D721Med (cell line): ENCODE measurements around the gene NUP37.

Experiments
- DNase-seq: peaks from one replicate; pipeline ENCODE4 v3.0.0; 2011; ENCODE audit warnings: low spot score; ENCODE audit not compliant: insufficient read length
- FAIRE-seq: peaks from 2 replicates; lab custom pipeline; 2011; peaks lifted over from hg19 to GRCh38; lab: Jason Lieb, UNC
- CTCF ChIP-seq: IDR thresholded peaks from 2 replicates; pipeline ENCODE4 v1.5.1; 2012; ENCODE audit warnings: mild to moderate bottlenecking, control low read depth; ENCODE audit not compliant: insufficient read depth; ENCODE audit errors: missing control alignments

The NUP37 gene

GRCh38 chr12:102067574-102068258, 52.2 kb downstream of the NUP37 start:
- no peak for TF ChIP-seq CTCF
- DNase-seq (no peak), FAIRE-seq (no peak)

GRCh38 chr12:102064476-102064875, 55.4 kb downstream of the NUP37 start:
- no peak for TF ChIP-seq CTCF

GRCh38 chr12:102063069-102063468, 56.8 kb downstream of the NUP37 start:
- no peak for DNase-seq
- TF ChIP-seq CTCF: no peak
- no peak for FAIRE-seq

More at GRCh38 chr12:102064476-102064875, 55.4 kb downstream of the NUP37 start:
- FAIRE-seq (no peak), DNase-seq (no peak)

GRCh38 chr12:102062419-102062806, 57.5 kb downstream of the NUP37 start:
- DNase-seq (no peak), FAIRE-seq (no peak)
- no peak for TF ChIP-seq CTCF

GRCh38 chr12:102061560-102062418, 58.1 kb downstream of the NUP37 start, which contains the start of gene WASHC3:
TSS of gene WASHC3 (minus strand) at chr12:102061991. CDS start at chr12:102061962, 29 bp downstream.
- TF ChIP-seq CTCF: no peak
- FAIRE-seq: no peak
- peak; percentile 20 for DNase-seq

GRCh38 chr12:102061096-102061559, 58.8 kb downstream of the NUP37 start:
- no peak for FAIRE-seq
- no peak for TF ChIP-seq CTCF
- DNase-seq: no peak
